ENCODE data around the gene SHC4. TPM values are rescaled to one million over a fixed set of nuclear protein-coding genes. Genes with fewer than 3 reads are reported as not detected.

SHC4 gene
- polyA plus RNA-seq, 1 of the 3 experiments (the other 2 are of a cell fraction): 1.6 TPM

GRCh38 chr15:48868536-48868935, 95.2 kb downstream of the SHC4 start:
- Histone ChIP-seq H3K4me2 (peak overlapping the region; percentile 58), H3K36me3 (replicated peaks in 1 of 2; ENCODE audit: control insufficient read depth in 1 of 2, insufficient read depth in 2 of 2, low read length in 1 of 2) (no peaks in the 10 kb centered on the region), H4K20me1 (ENCODE audit: insufficient read depth) (no peaks in the 10 kb centered on the region), H3K27ac (ENCODE audit: low read depth in 2 of 2, low read length in 1 of 2) (peak overlapping the region in 1 of 2 experiments; percentile 84; a peak in 2 of 4 replicates), H3F3A (replicated peaks; ENCODE audit: insufficient read depth) (peaks cover 18% of the 10 kb centered on the region), H3K9ac (no peak overlapping the region), H3K9me3 (no peaks in the 10 kb centered on the region), H3K4me3 (ENCODE audit: low read depth in 2 of 2, low read length in 1 of 2) (no peak overlapping the region), H2AFZ (ENCODE audit: low read depth) (no peak overlapping the region; the same call in 1 of the 2 replicates), H3K27me3 (ENCODE audit: insufficient read depth) (no peaks in the 10 kb centered on the region), H3K79me2 (ENCODE audit: insufficient read depth) (no peaks in the 10 kb centered on the region), H3K9me2 (no peaks in the 10 kb centered on the region), H3K4me1 (ENCODE audit: control insufficient read depth in 1 of 2, insufficient read depth in 2 of 2, low read depth in 1 of 2, low read length in 1 of 2) (peaks cover 0 to 41% of the 10 kb centered on the region in 2 experiments; a peak in 2 of 4 replicates)
- 42% methylated on average over 2 of the region's 2 CpGs for WGBS (ENCODE audit: low lambda C conversion rate)
- POLR2A ChIA-PET: no interaction called here
- no peak for DNase-seq
- TF ChIP-seq FOSL2 (IDR thresholded peaks at IDR 0.05; ENCODE audit: borderline replicate concordance, low read depth) (peak; percentile 74), RCOR1 (IDR thresholded peaks at IDR 0.05; ENCODE audit: low read length) (no peak), NFIC (IDR thresholded peaks at IDR 0.05; ENCODE audit: borderline replicate concordance) (0 out of 2 replicates have a peak, but pooled peaks have one; percentile 17), TEAD4 (IDR thresholded peaks at IDR 0.05; ENCODE audit: borderline replicate concordance, insufficient read depth) (peak; percentile 53; the same call in 1 of the 2 replicates), MAX (IDR thresholded peaks at IDR 0.05; ENCODE audit: low read depth) (0 out of 2 replicates have a peak, but pooled peaks have one; percentile 30), CTCF (IDR thresholded peaks at IDR 0.05) (no peak), JUND (IDR thresholded peaks at IDR 0.05) (peak; percentile 51), PBX3 (IDR thresholded peaks at IDR 0.05) (0 out of 2 replicates have a peak, but pooled peaks have one; percentile 22), EP300 (IDR thresholded peaks at IDR 0.05; ENCODE audit: borderline replicate concordance in 1 of 2, low read depth in 1 of 2, low read length in 1 of 2) (peak in 1 of 2 experiments; percentile 31; a peak in 1 of 4 replicates), RXRA (IDR thresholded peaks at IDR 0.05; ENCODE audit: borderline replicate concordance, low read depth) (peak; percentile 43; the same call in 1 of the 2 replicates), TCF12 (IDR thresholded peaks at IDR 0.05) (peak; percentile 20)
- CTCF ChIA-PET: interaction anchor here (0.8 to 1.6 kb wide), 2 partner anchors 38 to 277 kb away, joined by 5 to 6 read pairs; no protein-coding TSS in a partner anchor

GRCh38 chr15:48868023-48868422, 95.7 kb downstream of the SHC4 start:
- DNase-seq: no peak
- peaks cover 0 to 41% of the 10 kb centered on the region in 2 experiments; a peak in 2 of 4 replicates for H3K4me1 ChIP-seq (ENCODE audit: control insufficient read depth in 1 of 2, insufficient read depth in 2 of 2, low read depth in 1 of 2, low read length in 1 of 2)
- peak overlapping the region in 1 of 2 experiments; percentile 84; a peak in 2 of 4 replicates for H3K27ac ChIP-seq (ENCODE audit: low read depth in 2 of 2, low read length in 1 of 2)
- ChIA-PET CTCF (interaction anchor here (0.8 to 1.6 kb wide), 2 partner anchors 38 to 278 kb away, joined by 5 to 6 read pairs; no protein-coding TSS in a partner anchor), POLR2A (no interaction called here)
- H3K79me2 ChIP-seq (ENCODE audit: insufficient read depth): no peaks in the 10 kb centered on the region
- H3K9me2 ChIP-seq: no peaks in the 10 kb centered on the region
- no peaks in the 10 kb centered on the region for H3K9me3 ChIP-seq
- H3K27me3 ChIP-seq (ENCODE audit: insufficient read depth): no peaks in the 10 kb centered on the region
- peaks cover 18% of the 10 kb centered on the region for H3F3A ChIP-seq (replicated peaks; ENCODE audit: insufficient read depth)
- no peak overlapping the region for H3K9ac ChIP-seq
- H3K4me2 ChIP-seq: peak overlapping the region; percentile 58
- no peaks in the 10 kb centered on the region for H3K36me3 ChIP-seq (replicated peaks in 1 of 2; ENCODE audit: control insufficient read depth in 1 of 2, insufficient read depth in 2 of 2, low read length in 1 of 2)
- peak overlapping the region; percentile 5; the same call in 1 of the 2 replicates for H2AFZ ChIP-seq (ENCODE audit: low read depth)
- no peaks in the 10 kb centered on the region for H4K20me1 ChIP-seq (ENCODE audit: insufficient read depth)
- no peak overlapping the region for H3K4me3 ChIP-seq (ENCODE audit: low read depth in 2 of 2, low read length in 1 of 2)
- TF ChIP-seq RFX5 (IDR thresholded peaks at IDR 0.05; ENCODE audit: low read length): no peak
- TF ChIP-seq TCF12 (IDR thresholded peaks at IDR 0.05): no peak
- no peak for TF ChIP-seq ELF1 (IDR thresholded peaks at IDR 0.05)
- TF ChIP-seq MEF2A (IDR thresholded peaks at IDR 0.05; ENCODE audit: borderline replicate concordance, low read depth): no peak
- TF ChIP-seq SMC3 (IDR thresholded peaks at IDR 0.05; ENCODE audit: low read depth, low read length): no peak
- no peak for TF ChIP-seq RAD21 (IDR thresholded peaks at IDR 0.05; ENCODE audit: low read length)
- TF ChIP-seq POLR2AphosphoS5 (IDR thresholded peaks at IDR 0.05; ENCODE audit: low read depth, low read length): no peak
- no peak for TF ChIP-seq CTCF (IDR thresholded peaks at IDR 0.05)
- TF ChIP-seq YY1 (IDR thresholded peaks at IDR 0.05; ENCODE audit: low read depth): no peak
- no peak for TF ChIP-seq GABPA (IDR thresholded peaks at IDR 0.05; ENCODE audit: low read depth)
- TF ChIP-seq FOXJ3 (CRISPR knock-in tag; IDR thresholded peaks at IDR 0.05): no peak
- no peak for TF ChIP-seq USF2 (IDR thresholded peaks at IDR 0.05; ENCODE audit: borderline replicate concordance, low read depth, low read length)
- TF ChIP-seq PBX3 (IDR thresholded peaks at IDR 0.05): no peak
- no peak for TF ChIP-seq MXI1 (IDR thresholded peaks at IDR 0.05; ENCODE audit: low read depth, low read length)
